Activated naive CD8-positive, alpha-beta T cell treated with anti-CD3 and anti-CD28 coated beads, Interleukin-2, amount 50 U/mL, for 24 hours (primary cell): ENCODE data around the gene ANO2.

ENCODE experiments used
- ATAC-seq: fragments of 150-1000 bp; cut with Tn5 transposase; one replicate; pipeline ENCODE4 v1.10.0; 2021
- DNase-seq: peaks from one replicate; pipeline ENCODE4 v3.0.0; 2021
- H3K27ac Mint-ChIP-seq: one replicate; pipeline ENCODE4 v1.8.0; 2021; ENCODE audit warnings: mild to moderate bottlenecking, mixed read lengths
- H3K27me3 Mint-ChIP-seq: one replicate; pipeline ENCODE4 v1.8.0; 2021; ENCODE audit warnings: mixed read lengths
- H3K36me3 Mint-ChIP-seq: one replicate; pipeline ENCODE4 v1.8.0; 2021; ENCODE audit warnings: low read depth, mixed read lengths
- H3K4me1 Mint-ChIP-seq: one replicate; pipeline ENCODE4 v1.8.0; 2021; ENCODE audit warnings: mixed read lengths
- H3K4me3 Mint-ChIP-seq: one replicate; pipeline ENCODE4 v1.8.0; 2021; ENCODE audit warnings: mild to moderate bottlenecking, moderate library complexity, mixed read lengths
- H3K9me3 Mint-ChIP-seq: one replicate; pipeline ENCODE4 v1.8.0; 2021; ENCODE audit warnings: mixed read lengths

Gene ANO2

DNA sequence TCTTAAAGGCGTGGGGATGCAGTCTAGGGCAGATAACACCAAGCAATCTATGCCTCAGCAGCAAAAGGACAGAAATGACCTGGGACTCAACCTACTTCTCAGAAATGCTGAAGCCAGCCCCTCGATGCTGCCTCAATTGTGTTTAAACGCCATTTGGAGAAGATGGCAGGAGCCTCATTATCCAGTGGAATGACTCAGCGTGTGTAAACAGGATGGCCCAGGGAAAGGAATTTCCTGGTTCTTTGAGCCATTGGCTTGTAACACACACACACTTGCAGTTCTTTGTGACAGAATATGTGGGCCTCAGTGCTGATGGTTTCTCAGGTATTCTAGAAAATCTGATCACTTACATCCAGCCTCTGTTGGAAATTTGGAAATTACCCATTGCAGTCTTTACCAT is 358.9 kb downstream of the ANO2 start:
- Mint-ChIP-seq H3K36me3 (no peaks in the 10 kb centered on the region), H3K4me1 (no peaks in the 10 kb centered on the region), H3K4me3 (no peak overlapping the region), H3K27ac (no peak overlapping the region), H3K27me3 (no peaks in the 10 kb centered on the region), H3K9me3 (no peaks in the 10 kb centered on the region)
- ATAC-seq = no peak
- no peak for DNase-seq

DNA sequence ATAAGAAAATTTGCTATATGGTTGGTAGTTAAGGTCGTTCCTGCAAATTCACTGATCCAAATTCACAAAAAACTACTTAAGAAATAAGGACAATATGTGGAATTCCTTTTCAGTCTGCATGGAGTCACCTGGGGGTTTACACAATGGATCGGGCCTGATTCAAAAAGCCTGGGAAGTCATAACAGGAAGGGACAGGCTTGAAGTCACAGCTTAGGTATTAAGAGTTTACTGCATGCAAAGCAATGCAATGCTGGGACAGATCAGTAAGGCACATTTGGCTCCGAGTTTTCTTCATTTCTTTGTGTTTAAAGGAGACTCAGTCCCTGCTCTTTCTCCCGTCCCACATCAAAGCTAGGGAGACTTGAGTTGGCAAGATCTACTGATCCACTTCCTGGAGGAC is 359.9 kb downstream of the ANO2 start:
- Mint-ChIP-seq H3K27me3 (peaks cover 2% of the 10 kb centered on the region), H3K27ac (no peak overlapping the region), H3K4me3 (no peak overlapping the region), H3K4me1 (no peaks in the 10 kb centered on the region), H3K9me3 (no peaks in the 10 kb centered on the region), H3K36me3 (no peaks in the 10 kb centered on the region)
- ATAC-seq (no peak), DNase-seq (no peak)

DNA sequence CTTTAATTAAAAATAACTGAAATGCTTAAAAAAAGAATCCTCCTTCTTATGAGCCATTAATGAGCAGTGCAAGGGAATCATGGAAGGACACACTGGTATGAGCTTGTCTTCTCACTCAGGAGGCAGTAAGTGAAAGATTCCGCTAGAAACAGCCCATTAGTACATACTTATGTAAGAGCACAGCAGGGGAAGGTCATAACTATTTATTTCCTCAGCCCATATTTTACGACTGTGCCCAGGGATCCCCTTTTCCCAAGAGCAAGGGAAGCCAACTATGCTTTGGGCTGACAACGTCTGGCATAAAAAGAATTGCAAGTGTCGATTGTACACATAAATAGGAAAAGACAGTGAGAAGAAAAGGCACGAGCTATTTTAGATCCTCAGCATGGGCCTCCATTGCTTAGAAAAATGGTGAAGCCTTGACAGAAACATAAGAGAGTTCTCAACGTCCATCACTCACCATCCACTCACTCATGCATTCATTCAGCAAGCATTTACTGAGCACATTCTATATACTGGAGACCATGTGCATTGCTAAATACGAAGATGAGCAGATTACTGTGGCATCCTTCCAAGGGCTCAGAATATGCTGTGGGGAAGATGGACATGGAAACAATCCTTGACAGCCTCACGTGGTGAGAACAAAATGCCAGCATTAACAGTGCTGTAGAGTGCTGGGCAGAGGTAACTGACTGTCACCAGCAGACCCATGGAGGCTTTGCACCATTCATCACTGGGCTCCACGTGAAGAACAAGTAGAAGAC is 360.5 kb downstream of the ANO2 start:
- ATAC-seq (no peak), DNase-seq (no peak)
- no peak overlapping the region for H3K4me3 Mint-ChIP-seq
- H3K4me1 Mint-ChIP-seq = no peaks in the 10 kb centered on the region
- no peaks in the 10 kb centered on the region for H3K9me3 Mint-ChIP-seq
- no peak overlapping the region for H3K27ac Mint-ChIP-seq
- H3K36me3 Mint-ChIP-seq = no peaks in the 10 kb centered on the region
- peaks cover 2% of the 10 kb centered on the region for H3K27me3 Mint-ChIP-seq

DNA sequence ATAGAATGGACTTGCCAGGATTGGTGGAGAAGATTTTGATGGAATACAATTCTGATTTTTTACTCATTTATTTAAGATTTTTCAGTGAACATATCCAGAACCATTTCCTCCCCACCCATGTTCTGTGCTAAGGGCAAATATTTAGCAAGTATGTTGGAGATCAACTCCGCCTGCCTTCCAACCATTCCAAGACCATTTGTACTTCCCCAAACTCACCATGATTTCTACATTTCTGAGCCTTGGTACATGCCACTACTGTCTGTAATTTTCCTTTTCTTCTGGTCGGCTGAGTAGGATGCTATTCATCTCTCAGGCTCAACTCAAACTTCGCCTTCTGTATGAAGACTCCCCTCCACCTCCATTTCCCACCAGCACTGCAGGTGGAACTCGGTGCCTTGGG is 362.5 kb downstream of the ANO2 start:
- ATAC-seq (no peak), DNase-seq (no peak)
- H3K36me3 Mint-ChIP-seq = no peaks in the 10 kb centered on the region
- H3K27ac Mint-ChIP-seq = no peak overlapping the region
- no peak overlapping the region for H3K4me3 Mint-ChIP-seq
- no peaks in the 10 kb centered on the region for H3K4me1 Mint-ChIP-seq
- peaks cover 2% of the 10 kb centered on the region for H3K27me3 Mint-ChIP-seq
- H3K9me3 Mint-ChIP-seq = no peaks in the 10 kb centered on the region

DNA sequence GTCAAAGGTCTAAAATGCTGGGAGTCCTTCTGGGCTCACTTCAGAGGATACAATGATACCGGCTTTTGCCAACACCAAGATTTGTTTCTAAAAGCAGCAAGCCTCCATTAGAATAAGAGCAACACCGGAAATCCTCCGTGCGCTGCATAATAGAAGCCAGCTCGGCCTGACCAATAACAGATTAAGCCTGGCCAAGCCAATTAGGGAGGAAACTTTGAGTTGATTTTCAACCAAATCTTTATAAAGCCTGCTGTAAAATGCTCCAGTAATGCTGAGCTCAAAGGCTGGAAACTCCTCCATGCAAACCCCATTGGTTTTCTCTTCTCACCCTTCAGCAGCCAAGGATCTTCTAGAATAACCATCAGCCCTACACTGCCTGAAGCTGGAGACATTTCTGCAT is 363.0 kb downstream of the ANO2 start:
- Mint-ChIP-seq H3K27ac (no peak overlapping the region), H3K4me3 (no peak overlapping the region), H3K36me3 (no peaks in the 10 kb centered on the region), H3K4me1 (no peaks in the 10 kb centered on the region), H3K27me3 (peaks cover 2% of the 10 kb centered on the region), H3K9me3 (no peaks in the 10 kb centered on the region)
- ATAC-seq = no peak
- no peak for DNase-seq

DNA sequence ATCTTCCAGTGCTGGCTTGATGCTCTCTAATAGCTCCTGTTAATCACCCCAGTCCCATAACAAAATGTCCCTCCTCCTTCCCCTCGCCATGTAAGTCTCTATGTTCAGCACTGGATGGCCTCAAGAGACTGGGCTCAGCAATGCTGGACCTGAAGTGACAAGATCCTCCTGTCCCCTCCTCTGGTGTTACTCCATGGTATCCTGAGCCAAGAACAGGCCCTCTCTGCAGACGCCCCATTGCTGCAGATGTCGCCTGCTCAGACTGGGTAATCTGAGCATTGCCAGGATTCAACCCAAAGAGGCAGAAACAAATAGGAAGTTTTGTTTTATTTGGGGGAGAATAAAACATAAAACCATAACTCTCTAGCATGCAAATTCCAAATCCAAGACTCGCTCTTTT is 363.4 kb downstream of the ANO2 start:
- Mint-ChIP-seq H3K4me3 (no peak overlapping the region), H3K27me3 (peaks cover 2% of the 10 kb centered on the region), H3K9me3 (no peaks in the 10 kb centered on the region), H3K27ac (no peak overlapping the region), H3K36me3 (no peaks in the 10 kb centered on the region), H3K4me1 (no peaks in the 10 kb centered on the region)
- no peak for DNase-seq
- no peak for ATAC-seq

DNA sequence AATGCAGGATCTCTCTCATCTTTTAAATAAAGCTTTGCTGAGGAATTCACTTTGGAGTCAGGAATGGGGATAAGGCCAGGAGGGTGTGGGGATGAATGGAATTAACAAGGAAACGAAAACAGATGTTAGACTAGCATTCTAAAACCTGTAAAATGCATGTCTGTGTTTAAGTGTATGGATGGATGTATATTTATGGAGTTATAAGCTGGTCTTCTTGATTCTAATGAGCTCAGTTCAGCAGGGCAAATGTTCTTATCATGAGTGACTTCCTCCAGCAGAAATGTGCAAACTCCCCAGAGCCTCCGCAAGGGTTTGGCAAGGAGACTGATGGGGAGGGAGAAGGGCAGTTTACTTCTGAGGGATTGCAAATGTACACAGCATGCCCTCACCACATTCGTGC is 364.0 kb downstream of the ANO2 start:
- H3K4me1 Mint-ChIP-seq = no peaks in the 10 kb centered on the region
- H3K4me3 Mint-ChIP-seq = no peak overlapping the region
- DNase-seq = no peak
- H3K36me3 Mint-ChIP-seq = no peaks in the 10 kb centered on the region
- peaks cover 2% of the 10 kb centered on the region for H3K27me3 Mint-ChIP-seq
- H3K9me3 Mint-ChIP-seq = no peaks in the 10 kb centered on the region
- no peak overlapping the region for H3K27ac Mint-ChIP-seq
- no peak for ATAC-seq

DNA sequence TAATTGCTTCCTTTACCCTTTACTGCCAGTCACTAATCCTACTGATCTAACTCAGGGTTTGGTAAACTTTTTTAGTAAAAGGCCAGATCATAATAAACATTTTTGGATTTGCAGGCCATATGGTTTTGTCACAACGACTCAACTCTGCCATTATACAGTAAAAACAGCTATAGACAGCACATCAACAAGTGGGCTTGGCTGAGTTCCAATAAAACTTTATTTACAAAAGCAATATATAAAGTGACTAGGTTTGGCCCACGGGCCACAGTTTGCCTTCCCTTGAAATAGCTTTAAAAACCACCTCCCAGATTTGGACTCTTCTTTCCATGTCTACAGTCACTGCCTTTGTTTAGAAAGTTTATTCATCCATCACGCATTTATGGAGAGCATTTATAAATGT is 366.3 kb downstream of the ANO2 start:
- peaks cover 2% of the 10 kb centered on the region for H3K27me3 Mint-ChIP-seq
- H3K4me1 Mint-ChIP-seq = no peaks in the 10 kb centered on the region
- DNase-seq (no peak), ATAC-seq (no peak)
- H3K4me3 Mint-ChIP-seq = no peak overlapping the region
- no peaks in the 10 kb centered on the region for H3K36me3 Mint-ChIP-seq
- no peaks in the 10 kb centered on the region for H3K9me3 Mint-ChIP-seq
- no peak overlapping the region for H3K27ac Mint-ChIP-seq

DNA sequence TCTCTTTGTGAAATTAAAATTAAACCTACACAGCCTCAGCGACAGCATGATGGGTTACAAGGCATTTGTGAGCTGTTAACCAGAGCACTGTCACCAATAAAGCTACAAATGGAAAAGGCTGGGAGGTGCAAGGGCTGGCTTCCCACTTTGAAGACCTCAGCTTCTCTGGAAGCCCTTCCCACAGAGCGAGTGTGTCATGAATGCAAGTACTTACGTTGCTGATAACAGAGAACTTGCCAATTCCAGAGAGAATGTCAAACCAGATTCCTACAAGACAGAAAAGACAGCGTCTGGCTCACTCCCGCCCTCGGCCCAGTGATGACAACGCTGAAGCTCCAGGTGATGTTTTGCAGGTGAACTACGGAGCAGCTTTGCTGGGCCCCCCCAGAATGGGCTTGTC is 367.3 kb downstream of the ANO2 start:
- Mint-ChIP-seq H3K4me3 (no peak overlapping the region), H3K36me3 (no peaks in the 10 kb centered on the region), H3K27me3 (peaks cover 2% of the 10 kb centered on the region), H3K9me3 (no peaks in the 10 kb centered on the region), H3K4me1 (no peaks in the 10 kb centered on the region), H3K27ac (no peak overlapping the region)
- no peak for ATAC-seq
- DNase-seq = no peak

DNA sequence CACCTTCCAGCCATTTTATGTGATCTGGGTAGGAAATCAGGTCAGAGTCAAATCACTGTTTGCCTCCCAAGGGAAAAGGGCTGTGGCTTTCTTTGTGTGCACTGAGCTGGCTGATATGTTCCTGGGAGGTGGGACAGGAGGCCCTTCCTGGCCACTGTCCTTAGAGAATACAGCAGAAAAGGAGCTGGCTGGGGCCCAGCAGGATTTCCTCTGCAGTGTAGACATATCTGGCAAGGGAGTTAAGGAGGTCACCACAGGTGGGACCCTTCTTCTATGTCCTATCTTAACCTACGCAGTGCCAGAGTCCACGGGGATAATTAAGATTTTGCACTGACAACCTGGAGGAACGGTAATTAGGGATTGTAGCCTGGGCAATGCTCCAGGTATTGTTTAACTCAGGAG is 367.8 kb downstream of the ANO2 start:
- H3K4me1 Mint-ChIP-seq = no peaks in the 10 kb centered on the region
- no peak overlapping the region for H3K4me3 Mint-ChIP-seq
- H3K36me3 Mint-ChIP-seq = no peaks in the 10 kb centered on the region
- ATAC-seq (no peak), DNase-seq (no peak)
- H3K9me3 Mint-ChIP-seq = no peaks in the 10 kb centered on the region
- H3K27ac Mint-ChIP-seq = no peak overlapping the region
- peaks cover 2% of the 10 kb centered on the region for H3K27me3 Mint-ChIP-seq

DNA sequence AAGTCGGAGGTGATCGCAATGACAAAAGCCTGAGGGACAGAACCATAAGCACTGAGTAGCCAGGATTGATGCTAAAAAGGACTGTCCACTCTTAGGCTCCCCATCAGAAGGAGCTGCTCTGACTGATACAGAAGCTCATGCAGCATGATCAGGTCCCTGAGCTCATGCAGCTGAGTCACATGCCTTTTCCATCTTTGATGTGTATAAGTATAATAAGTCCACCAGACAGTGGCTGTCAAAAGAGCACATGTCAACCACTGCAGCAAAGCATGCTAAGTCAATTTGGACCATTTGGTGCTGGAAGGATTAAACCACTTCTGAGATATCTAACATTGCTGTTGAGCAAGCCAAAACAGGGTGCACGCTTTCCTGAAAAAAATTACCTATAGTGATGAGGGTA is 369.1 kb downstream of the ANO2 start:
- Mint-ChIP-seq H3K27ac (no peak overlapping the region), H3K27me3 (peaks cover 2% of the 10 kb centered on the region), H3K4me1 (no peaks in the 10 kb centered on the region), H3K9me3 (no peaks in the 10 kb centered on the region), H3K36me3 (no peaks in the 10 kb centered on the region), H3K4me3 (no peak overlapping the region)
- ATAC-seq (no peak), DNase-seq (no peak)

DNA sequence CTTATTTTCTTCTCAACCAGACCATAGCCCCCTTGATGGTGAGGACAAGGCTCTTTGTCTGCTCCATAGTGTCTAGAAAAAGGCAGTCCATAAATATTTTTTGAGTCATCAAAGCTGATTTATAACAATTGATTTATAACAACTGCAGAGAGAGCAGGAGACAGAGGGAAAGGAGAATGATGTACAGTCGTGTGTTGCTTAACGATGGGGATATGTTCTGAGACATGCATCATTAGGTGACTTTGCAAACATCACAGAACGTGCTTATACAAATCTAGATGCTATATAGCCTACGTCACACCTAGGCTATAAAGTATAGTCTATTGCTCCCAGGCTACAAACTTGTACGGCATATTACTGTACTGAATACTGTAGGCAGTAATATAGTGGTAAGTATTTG is 369.8 kb downstream of the ANO2 start:
- no peaks in the 10 kb centered on the region for H3K4me1 Mint-ChIP-seq
- ATAC-seq = no peak
- no peaks in the 10 kb centered on the region for H3K36me3 Mint-ChIP-seq
- no peak overlapping the region for H3K4me3 Mint-ChIP-seq
- no peak overlapping the region for H3K27ac Mint-ChIP-seq
- no peaks in the 10 kb centered on the region for H3K27me3 Mint-ChIP-seq
- DNase-seq = no peak
- H3K9me3 Mint-ChIP-seq = no peaks in the 10 kb centered on the region

DNA sequence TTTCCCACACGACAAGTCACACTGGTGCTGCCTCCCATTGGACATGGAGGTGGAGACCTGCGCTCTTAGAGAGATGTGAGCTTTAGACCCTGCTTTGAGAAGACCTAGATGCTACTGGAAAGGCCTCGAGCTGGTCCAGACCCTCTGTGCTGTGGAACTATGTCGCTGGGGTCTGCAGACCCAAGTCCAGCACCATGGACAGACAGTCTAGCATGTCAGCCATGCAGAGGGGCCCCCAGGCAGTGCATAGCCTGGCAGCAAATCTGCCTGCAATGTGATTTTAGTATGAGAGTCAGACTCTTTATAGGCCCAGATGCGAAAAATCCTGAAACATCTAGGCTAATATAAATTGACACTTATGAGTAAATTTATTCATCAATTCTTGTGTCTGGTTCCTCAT is 371.7 kb downstream of the ANO2 start:
- Mint-ChIP-seq H3K27me3 (no peaks in the 10 kb centered on the region), H3K4me1 (no peaks in the 10 kb centered on the region), H3K36me3 (no peaks in the 10 kb centered on the region), H3K27ac (no peak overlapping the region), H3K4me3 (no peak overlapping the region), H3K9me3 (no peaks in the 10 kb centered on the region)
- no peak for DNase-seq
- no peak for ATAC-seq

DNA sequence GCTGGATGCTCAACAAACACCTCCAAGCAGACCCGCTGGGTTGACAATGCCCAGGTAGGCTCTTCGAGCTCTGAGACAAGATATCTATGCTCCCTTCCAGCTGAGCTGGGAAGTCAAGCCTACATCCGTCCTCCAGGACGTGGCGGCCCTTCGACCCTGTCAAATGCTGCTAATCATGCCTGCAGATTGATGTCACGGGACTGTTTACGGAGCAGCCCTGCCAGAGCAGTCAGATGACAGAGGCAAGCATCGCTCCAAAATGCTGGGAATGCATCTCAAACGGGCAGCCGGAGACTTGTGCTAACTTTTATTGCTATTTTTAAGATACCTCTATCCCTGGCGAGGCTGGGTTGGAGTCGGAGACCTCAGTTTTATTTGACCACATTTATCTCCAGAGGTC is 373.9 kb downstream of the ANO2 start:
- Mint-ChIP-seq H3K4me3 (no peak overlapping the region), H3K27ac (no peak overlapping the region), H3K27me3 (peaks cover 4% of the 10 kb centered on the region), H3K9me3 (no peaks in the 10 kb centered on the region), H3K4me1 (no peaks in the 10 kb centered on the region), H3K36me3 (no peaks in the 10 kb centered on the region)
- no peak for ATAC-seq
- DNase-seq = no peak

DNA sequence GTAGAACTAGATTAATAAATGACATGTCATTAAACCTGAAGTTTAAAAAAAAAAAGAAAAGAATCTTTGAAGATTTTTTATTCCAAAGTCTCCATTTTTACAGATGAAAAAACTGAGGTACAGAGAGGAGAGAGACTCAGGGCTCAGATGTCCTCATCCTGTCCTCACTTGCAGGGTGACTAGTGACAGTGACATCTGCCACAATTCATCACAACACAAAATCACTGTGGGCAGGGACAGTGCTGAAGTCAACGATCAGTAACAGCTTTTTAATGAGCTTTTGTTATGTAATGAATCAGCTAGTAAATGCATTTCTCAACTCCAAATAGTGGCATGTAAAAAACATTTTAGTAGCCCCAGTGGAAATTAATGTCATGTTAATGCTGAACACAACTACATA is 374.6 kb downstream of the ANO2 start:
- Mint-ChIP-seq H3K27me3 (peaks cover 4% of the 10 kb centered on the region), H3K4me3 (no peak overlapping the region), H3K27ac (no peak overlapping the region), H3K9me3 (no peaks in the 10 kb centered on the region), H3K4me1 (no peaks in the 10 kb centered on the region), H3K36me3 (no peaks in the 10 kb centered on the region)
- ATAC-seq (no peak), DNase-seq (no peak)

DNA sequence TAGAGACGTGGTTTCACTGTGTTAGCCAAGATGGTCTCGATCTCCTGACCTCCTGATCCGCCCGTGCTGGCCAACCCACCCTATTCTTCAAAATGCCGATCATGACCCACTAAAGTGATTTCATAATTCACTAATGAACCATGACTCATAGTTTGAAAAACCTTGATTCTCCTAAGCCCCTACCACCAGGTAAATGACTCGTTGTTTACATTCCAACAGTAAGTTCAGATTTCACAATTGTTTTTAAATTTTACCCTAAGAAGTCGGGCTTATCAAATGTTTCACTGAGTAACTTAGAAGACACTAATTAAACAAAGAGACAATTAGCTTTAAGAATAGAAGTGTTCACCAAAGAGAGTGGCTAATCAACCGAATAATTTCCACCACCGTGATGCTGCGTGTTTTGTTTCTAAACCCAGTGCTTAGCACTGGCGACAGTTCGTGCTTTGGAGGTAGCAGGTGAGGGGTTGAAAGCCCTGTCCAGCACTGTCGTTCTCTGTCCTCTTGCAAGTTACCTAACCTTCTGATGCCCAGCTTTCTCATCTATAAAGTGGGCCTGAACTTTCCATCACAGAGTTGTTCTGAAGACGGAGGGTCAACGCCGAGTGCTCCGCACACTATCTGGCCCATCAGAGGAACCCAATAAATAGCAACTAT is 376.6 kb downstream of the ANO2 start:
- DNase-seq (no peak), ATAC-seq (no peak)
- Mint-ChIP-seq H3K36me3 (no peaks in the 10 kb centered on the region), H3K4me1 (no peaks in the 10 kb centered on the region), H3K27ac (no peak overlapping the region), H3K9me3 (no peaks in the 10 kb centered on the region), H3K4me3 (no peak overlapping the region), H3K27me3 (peaks cover 7% of the 10 kb centered on the region)
